Erythroblast (primary cell): ENCODE results near the gene PLCD4.
A peak's percentile ranks its signal among the peaks of the same experiment; 100 is the strongest.

ENCODE experiments used
- DNase-seq, 2 experiments: peaks; one replicate each; lab custom pipeline; 2025; lab: John Stamatoyannopoulos, UW
- GATA1 ChIP-seq: IDR thresholded peaks from 2 replicates; pipeline ENCODE4 v1.6.1; 2011; ENCODE audit warnings: low read depth, mild to moderate bottlenecking, control low read depth, low read length, moderate library complexity
- POLR2A ChIP-seq: IDR thresholded peaks from 2 replicates; pipeline ENCODE4 v1.6.1; 2011; ENCODE audit warnings: mild to moderate bottlenecking, low read length

The PLCD4 gene

DNA sequence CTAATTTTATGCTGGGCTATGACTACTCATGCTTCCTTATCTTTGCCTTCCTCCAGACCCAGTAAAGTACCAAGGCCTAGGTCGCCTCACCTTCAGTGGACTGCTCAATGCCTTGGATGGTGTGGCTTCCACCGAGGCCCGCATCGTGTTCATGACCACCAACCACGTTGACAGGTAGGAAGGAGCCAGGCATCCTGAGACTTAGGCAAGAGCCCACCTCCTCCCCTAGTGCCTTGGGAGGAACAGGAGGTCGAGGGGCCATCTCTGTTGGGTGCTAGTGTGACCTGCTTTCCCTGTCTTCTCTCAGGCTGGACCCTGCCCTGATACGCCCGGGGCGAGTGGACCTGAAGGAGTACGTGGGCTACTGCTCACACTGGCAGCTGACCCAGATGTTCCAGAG, 55.1 kb downstream of the PLCD4 start:
- DNase-seq, result no peak
- TF ChIP-seq POLR2A, result no peak
- TF ChIP-seq GATA1, result no peak

- no peak for DNase-seq
These were observed 56.2 kb downstream of the PLCD4 start for GRCh38 chr2:218663901-218664300.

DNA sequence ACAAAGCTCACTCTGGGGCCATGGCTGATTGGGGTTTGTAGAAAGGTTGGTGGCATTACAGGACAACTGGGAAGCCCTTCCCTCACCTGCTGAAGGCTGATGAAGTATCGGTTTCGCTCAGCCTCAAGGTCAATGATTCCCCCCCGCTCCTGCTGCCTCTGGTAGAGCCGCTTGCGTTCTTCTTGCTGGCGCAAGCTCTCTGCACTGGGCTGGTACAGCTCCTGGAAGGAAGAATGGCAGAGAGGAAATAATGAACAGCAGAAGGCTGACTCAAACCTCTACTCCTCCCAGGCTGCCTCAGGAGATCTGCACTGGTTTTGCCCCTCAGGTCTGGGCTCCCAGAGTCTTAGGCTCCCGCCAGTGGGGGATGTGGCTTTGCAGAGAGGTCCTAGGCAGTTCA, 57.0 kb downstream of the PLCD4 start:
- no peak for DNase-seq
- no peak for TF ChIP-seq GATA1
- TF ChIP-seq POLR2A, result no peak

More at GRCh38 chr2:218663901-218664300, 56.2 kb downstream of the PLCD4 start:
- TF ChIP-seq POLR2A (no peak), GATA1 (no peak)

- peak; percentile 29 to 41 for DNase-seq
These were observed 63.5 kb downstream of the PLCD4 start for GRCh38 chr2:218671097-218671653.

DNA sequence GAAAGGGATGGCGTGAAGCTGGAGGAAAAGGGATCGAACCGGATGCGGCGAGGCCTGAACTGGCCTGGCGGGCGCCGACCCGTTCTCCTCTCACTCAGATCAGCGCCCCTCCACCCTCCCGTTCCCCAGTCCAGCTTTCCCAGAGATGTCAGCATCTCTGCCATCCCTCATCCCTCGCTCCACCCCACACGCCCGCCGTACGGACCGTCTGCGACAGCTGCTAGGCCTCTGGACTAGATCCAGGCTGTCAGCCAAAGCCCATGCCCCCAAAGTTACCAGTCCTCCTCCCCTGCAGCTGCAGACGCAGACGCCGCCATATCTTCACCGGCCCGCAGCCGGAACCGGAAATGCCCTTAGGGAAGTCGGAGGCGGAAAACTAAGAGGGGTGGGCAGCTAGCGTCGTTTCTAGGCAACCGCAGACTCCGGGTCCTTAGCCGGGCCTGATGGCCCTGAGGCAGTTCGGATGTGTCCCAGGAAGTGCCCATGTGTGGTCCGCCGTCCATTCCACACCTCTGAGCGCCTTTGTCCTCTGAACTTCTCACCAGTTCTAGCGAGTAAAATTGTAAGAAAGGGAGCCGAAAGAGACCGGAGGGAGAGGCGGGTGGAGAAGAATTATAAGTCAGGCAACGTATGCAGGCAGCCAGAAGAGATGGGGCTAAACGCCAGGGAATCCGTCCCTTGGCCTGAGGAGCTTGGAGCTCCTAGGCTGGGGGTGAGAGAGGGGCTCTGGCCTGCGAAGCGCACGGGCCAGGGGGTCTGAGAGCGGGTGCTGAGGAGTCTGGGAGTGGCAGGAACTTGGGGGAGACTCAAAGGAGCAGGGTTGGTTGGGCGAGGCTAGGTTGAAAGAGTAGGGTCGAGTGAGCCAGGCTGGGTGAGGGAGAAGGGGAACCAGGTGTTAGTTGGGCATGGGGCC, 64.2 kb downstream of the PLCD4 start, which contains the start of the genes RNF25 and STK36:
Gene RNF25 (minus strand): TSS at position 349 of the 913 bp plus-strand sequence. CDS start 32 bp downstream, at position 317.
Gene STK36 (plus strand): TSS at position 433 of the 913 bp plus-strand sequence. CDS start 744 bp downstream, outside the sequence.
- DNase-seq, result peak; percentile 90
- TF ChIP-seq GATA1 (no peak), POLR2A (peak; percentile 87)

More at GRCh38 chr2:218671097-218671653, 63.5 kb downstream of the PLCD4 start:
- no peak for TF ChIP-seq POLR2A
- TF ChIP-seq GATA1, result no peak

DNA sequence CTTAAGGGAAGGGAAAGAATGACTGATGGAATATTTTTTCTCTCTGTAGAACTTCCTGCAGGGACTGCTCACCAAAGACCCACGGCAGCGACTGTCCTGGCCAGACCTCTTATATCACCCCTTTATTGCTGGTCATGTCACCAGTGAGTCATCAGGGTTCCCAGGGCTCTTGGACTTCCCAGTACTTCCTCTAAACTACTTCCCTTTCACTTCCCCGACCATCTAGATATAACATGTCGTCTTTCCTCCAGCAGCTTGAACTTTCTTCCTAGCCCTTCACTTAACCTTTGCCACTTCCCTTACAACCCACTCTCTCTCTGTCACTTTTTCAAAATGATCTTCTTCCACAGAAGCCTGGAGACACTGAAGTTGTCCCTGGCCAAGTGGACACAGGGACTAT, 71.4 kb downstream of the PLCD4 start:
- peak in 1 of 2 experiments; percentile 41 for DNase-seq
- TF ChIP-seq GATA1 (no peak), POLR2A (no peak)

DNA sequence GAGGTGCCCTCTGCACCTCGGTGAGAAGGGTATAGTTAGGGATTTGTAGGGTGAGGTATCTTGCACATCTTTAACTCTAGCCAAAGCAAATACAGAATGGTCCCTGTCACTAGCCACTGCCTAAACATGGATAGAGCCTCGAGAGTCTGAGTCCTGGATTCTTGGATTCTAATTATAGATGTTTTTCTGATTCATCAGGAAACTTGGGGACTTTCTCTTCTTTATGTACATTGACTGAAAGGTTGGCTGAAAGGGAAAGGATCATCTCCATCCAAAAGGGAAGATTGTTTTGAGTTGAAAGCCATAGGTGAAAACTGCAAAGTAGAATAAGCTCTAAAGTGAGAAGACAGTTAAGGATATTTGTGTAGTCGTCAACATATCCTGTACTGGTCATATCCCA, 72.4 kb downstream of the PLCD4 start:
- TF ChIP-seq POLR2A, result no peak
- TF ChIP-seq GATA1, result no peak
- DNase-seq, result no peak
